Hematopoietic multipotent progenitor cell treated with erythropoietin and hydrocortisone succinate and interleukin-3 and kit ligand, for 4 days (in vitro differentiated cells): Measurements from ENCODE around the gene C7orf25.
A peak's percentile ranks its signal among the peaks of the same experiment; 100 is the strongest.
"Not testable (repeated sequence)": the region's sequence is repeated elsewhere in the genome, so short reads cannot be mapped to it uniquely, and the experiment has no call there.

ENCODE experiments used
- DNase-seq: peaks from one replicate; pipeline ENCODE4 v3.0.0-alpha.2; 2015

The C7orf25 gene

GRCh38 chr7:42928754-42929153 is 16.9 kb upstream of the C7orf25 start:
- no peak for DNase-seq

DNA sequence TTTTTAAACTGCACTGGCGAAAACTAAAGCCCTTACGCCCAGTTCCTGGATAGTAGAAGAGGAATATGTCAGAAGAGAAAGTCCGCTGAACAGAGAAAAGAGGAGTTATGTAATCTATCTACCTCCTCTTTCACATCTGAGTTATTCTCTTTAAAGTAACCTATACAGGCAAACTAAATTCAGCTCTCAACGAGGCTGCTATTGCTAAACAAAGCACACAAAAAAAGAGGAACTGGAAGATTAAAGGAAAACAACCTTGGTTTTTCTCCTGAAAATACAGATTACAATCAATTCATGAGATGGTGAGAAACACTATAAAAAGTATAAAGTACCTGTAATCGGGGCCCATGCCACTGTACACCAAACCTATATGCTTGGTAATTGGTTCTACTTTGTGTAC is 14.3 kb upstream of the C7orf25 start:
- peak; percentile 64 for DNase-seq

GRCh38 chr7:42925630-42926029 is 13.8 kb upstream of the C7orf25 start:
- no peak for DNase-seq

DNA sequence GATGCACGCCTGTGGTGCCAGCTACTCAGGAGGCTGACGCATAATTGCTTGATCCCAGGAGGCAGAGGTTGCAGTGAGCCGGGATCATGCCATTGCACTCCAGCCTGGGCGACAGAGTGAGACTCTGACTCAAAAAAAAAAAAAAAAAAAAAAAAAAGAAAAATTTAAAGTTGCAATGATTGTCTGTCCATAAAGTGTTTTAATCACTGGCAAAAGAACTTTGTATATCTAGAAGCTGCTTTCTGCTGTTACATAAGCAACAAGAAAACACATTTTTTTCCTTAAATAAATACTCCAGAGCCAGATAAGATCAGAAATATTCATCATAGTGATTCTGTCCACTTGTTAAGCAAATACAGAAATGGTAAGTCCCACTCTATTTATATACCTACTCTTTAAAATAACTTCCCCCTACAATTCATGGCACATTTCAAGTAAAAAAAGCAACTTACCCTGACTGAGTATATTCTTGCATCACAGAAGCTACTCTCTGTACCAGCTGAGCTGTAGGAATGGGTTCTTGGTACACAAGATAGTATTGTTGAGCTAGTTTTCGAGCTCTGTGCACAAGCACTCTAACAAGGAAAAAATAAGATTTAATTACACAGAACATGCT is 12.5 kb upstream of the C7orf25 start:
- DNase-seq: no peak

- no peak for DNase-seq
These were observed 10.3 kb upstream of the C7orf25 start for GRCh38 chr7:42922017-42922753.

GRCh38 chr7:42915356-42915755 is 3.5 kb upstream of the C7orf25 start:
- DNase-seq: no peak

DNA sequence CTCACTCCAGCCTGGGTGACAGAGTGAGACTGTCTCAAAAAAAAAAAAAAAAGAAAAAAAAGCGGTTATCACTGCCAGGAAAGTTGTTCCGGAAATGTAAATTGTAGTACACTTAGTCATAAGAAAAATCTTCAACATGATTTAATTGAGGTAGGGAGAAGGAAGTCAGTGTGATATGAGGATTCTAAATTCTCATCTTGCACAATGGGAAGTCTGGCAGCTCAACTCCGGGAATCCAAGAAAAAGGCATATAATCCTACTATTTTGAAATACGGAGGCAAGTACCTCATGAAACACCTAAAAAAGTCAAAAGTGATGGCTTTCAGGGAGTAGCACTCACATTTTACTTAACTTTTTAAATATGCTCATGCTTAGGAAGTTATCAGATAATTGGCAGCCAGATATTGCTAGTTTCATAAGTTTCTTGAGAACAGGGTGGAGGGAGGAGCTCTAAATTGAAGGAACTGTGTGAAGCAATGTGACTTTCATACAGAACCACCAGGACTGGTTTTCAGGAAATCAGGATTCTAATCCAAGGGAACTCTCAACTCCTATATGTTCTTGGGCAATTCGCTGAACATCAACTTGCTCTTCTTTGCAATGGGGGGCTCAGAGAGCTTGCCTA is 2.7 kb upstream of the C7orf25 start:
- peak; percentile 54 for DNase-seq

DNA sequence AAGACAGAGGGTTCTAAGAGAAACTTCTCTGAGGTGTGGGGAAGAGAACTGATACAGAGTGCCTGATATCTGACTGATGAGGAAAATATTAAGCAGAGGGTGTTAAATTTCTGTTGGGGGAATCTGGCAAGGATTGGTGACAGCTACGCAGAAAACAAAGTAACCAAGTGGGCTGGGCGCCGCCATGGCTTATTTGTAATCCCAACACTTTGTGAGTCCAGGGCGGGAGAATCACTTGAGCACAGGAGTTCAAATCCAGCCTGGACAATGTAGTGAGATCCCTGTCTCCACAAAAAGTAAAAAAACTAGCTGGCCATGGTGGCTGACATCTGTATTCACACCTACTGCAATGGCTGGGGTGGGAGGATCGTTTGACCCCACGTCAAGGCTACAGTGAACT is 2.1 kb upstream of the C7orf25 start:
- no peak for DNase-seq

GRCh38 chr7:42913591-42913990 is 1.7 kb upstream of the C7orf25 start:
- DNase-seq: peak; percentile 88

DNA sequence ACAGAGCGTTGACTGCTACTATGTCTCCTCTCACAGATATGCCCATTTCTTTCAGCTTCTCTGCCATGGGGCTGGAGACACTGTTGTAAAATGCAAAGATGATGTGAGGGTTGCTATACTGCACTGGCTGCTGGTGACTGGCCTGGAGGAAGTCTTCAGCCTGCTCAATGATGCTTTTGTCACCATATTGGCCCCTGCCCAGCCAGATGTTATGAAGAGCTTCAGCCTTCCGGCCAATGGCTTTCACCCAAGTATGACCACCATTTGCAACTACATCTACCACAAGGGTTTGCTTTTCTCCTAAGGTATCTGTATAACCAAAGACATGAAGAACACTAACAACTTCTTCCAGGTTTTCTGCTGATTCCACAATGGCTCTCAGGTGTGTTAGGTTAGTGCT is 1.6 kb downstream of the C7orf25 start:
- no peak for DNase-seq

DNA sequence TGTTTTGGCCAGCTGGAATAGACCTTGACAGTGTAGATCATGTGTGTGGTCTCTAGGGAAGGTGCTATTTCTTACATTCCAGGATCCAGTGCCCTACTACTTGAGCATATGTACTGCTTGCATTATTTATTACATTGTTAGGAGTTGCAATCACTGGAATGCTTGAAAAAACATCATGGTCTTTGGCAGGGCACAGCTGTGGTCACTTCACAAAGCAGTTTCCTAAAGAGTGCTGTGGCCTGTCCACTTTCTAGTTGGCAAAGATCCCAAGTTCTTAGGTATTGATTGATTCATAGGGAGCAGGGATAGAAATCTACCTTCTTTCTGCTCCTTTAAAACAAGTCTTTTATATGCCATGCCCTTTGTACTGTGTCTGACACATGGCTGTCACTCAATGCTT is 4.6 kb downstream of the C7orf25 start:
- no peak for DNase-seq

- no peak for DNase-seq
These were observed 5.7 kb downstream of the C7orf25 start for GRCh38 chr7:42906181-42906580.

DNA sequence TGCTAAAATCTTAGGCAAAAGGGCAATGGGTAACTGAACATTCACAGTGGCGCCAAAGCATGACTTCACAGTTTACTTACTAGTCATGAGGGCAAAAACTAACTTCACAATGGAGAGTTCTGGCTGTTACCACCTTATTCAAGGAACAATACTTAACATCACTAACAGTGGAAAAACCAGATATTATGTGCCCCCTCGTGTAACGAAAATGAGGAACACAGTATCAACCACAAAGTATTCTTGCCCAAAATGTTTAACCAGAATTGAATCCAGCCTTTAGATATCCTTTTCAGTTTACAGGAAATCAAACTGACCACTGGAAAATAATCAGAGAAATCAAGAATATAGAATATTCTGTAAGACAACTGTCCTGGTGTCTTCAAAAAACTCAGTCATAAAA is 9.5 kb downstream of the C7orf25 start:
- peak; percentile 62 for DNase-seq

DNA sequence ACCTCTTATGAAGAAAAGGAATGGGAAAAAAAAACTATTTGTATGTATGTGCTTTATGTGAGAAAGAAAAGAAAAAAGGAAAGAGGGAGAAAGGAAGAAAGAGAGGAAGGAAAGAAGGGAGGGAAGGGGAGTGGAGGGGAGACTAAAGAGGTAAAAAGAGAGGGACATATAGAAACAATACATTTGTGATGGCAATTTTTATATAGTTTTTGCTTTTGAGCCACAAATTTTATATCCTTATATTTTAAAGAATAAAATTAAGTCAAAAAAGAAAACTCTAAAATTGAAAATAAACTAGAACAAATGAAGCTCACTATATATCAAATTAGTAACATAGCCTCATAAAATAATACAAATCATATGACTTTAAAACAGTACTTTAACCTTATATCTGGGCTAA is 11.0 kb downstream of the C7orf25 start:
- no peak for DNase-seq

GRCh38 chr7:42893346-42894240 is 18.3 kb downstream of the C7orf25 start:
- peak; percentile 68 for DNase-seq

DNA sequence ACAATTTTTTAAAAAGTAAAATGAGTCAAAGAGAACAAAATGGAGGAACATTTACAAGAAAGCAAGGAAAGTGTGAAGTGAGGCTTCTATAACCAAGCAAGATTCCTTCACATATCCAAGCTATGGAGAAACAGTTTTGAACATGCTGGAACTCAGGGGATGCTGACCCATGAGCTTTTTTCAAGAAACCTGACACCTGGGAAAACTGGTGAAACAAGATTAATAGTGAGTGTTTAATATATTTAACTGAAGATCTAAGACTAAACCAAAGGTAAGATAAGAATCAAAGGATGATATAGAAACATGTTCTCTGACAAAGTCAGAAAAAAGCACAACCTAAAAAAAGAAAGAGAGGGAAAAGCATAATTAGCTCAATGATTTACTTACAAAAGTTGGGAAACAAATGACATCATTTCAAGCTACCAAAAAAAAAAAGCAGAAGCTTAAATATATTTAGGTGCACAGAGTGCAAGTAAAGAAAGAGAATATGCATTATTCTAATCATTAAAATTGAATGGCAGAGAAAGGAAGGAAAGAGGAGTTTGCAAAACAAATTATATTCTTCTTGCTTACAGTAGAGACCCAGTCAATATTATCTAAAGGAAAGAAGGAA is 24.9 kb downstream of the C7orf25 start:
- DNase-seq: no peak

DNA sequence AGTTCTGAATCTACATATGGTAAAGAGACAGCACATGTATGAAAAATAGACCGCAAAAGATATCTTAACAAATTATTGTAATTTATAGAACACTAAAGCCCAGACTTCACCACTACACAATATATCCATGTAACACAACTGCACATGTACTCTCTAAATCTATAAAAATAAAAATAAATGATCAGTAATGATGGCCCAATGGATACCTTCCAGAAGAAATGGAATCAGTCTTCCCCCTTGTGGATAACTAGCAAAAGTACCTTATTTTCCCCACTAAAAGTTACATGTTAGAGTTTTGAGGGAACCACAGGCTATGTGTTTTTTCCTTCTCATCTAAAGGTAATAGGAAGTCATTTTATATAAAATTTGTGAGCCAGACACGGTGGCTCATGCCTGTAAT is 25.7 kb downstream of the C7orf25 start:
- DNase-seq: peak; percentile 68

- not testable (repeated sequence) for DNase-seq
These were observed 26.7 kb downstream of the C7orf25 start for GRCh38 chr7:42885183-42885582.

DNA sequence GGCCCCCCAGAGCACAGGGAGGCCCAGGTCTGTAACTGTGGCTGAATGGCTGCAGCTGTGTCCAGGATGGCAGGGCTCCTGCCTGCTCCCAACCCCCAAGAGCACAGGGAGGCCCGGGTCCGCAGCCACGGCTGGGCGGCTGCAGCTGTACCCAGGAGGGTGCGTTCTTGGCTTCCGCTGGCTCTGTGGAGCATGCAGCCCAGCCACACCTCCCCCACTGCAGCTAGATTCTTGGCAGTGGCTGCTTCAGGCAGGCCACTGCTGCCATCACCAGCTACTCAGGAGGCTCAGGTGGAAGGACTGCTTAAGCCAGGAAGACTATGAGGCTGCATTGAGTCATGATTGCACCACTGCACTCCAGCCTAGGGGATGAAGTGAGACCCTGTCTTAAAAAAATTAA is 27.9 kb downstream of the C7orf25 start:
- DNase-seq: no peak

DNA sequence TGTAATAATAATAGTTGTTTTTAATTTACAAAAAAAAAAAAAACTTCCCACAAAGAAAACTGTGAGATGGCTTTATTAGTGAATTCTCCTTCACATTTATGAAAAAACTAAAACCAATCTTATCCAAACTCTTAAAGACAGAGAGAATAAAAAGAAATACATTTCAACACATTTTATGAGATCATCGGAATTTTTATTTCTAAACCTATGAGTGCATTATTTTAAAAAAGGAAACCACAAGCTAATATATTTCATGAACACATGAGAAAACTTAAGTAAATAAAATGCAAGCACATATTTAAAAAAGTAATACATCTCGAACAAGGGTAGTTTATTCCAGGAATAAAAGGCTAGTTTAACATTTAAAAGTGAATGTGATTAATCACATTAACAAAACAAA is 31.5 kb downstream of the C7orf25 start:
- no peak for DNase-seq

DNA sequence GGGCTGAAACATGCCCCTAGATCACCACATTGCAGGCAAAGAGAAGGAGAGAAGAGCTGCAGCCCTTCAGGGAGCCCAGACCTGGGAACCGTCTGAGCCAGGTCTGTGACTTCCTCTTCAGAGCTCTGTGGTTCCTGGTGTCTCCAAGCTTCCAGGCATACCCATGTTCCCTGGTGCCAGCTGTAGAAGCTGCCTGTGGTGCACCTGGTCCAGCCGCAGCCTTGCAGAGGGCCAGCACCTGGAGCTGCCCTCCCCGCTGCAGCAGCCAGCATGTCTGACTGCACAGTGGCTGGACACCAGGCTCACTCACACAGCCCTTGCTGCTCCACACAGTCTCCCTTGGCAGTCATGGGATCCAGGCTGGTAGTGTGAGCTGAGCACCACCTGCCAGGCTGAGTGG is 33.6 kb downstream of the C7orf25 start:
- no peak for DNase-seq

GRCh38 chr7:42877862-42878261 is 34.0 kb downstream of the C7orf25 start:
- peak; percentile 47 for DNase-seq
